ENCODE results near the gene TMEM63C.

DNA sequence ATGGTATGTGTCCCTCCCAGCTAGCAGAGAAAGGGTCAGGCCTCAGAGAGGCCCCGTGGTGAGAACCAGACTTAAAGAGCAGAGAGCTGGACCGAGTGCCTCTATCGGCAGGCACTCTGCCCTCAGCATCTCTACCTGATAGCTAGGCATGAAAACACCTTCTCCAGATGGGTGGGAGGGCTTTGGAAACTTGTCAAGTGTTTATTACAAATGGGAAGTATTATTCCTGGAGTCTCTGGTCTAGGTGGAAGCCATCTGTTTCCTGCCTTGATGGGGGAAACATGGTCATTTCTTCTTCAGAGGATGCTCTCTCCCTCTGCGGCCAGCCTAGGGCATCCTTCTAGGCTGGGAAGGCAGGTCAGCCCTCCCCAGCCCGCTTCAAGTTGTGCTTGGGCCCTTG lies 2.3 kb downstream of the TMEM63C start:
- TF ChIP-seq, protein P1, sequence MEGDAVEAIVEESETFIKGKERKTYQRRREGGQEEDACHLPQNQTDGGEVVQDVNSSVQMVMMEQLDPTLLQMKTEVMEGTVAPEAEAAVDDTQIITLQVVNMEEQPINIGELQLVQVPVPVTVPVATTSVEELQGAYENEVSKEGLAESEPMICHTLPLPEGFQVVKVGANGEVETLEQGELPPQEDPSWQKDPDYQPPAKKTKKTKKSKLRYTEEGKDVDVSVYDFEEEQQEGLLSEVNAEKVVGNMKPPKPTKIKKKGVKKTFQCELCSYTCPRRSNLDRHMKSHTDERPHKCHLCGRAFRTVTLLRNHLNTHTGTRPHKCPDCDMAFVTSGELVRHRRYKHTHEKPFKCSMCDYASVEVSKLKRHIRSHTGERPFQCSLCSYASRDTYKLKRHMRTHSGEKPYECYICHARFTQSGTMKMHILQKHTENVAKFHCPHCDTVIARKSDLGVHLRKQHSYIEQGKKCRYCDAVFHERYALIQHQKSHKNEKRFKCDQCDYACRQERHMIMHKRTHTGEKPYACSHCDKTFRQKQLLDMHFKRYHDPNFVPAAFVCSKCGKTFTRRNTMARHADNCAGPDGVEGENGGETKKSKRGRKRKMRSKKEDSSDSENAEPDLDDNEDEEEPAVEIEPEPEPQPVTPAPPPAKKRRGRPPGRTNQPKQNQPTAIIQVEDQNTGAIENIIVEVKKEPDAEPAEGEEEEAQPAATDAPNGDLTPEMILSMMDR (IDR thresholded peaks at IDR 0.05): no peak
- TF ChIP-seq POLR2A (IDR thresholded peaks at IDR 0.05): no peak
